Globus pallidus (tissue), 1 donor: ENCODE data around the gene PLAU.
"Not testable (repeated sequence)": the region's sequence is repeated elsewhere in the genome, so short reads cannot be mapped to it uniquely, and the experiment has no call there.

ENCODE experiments used
- DNase-seq: peaks from one replicate; pipeline ENCODE4 v3.0.0-alpha.2; 2015; ENCODE audit warnings: low spot score

Gene PLAU

GRCh38 chr10:73876971-73877370, 34.0 kb upstream of the PLAU start:
- DNase-seq, result no peak

- no peak for DNase-seq
Measured at GRCh38 chr10:73877533-73878160, 33.3 kb upstream of the PLAU start.

- no peak for DNase-seq
Measured at GRCh38 chr10:73878365-73878764, 32.6 kb upstream of the PLAU start.

GRCh38 chr10:73879296-73880173, 31.4 kb upstream of the PLAU start:
- DNase-seq, result peak; percentile 65

- DNase-seq, result no peak
Measured at GRCh38 chr10:73881221-73881919, 29.6 kb upstream of the PLAU start.

- DNase-seq, result no peak
Measured at GRCh38 chr10:73884017-73884416, 26.9 kb upstream of the PLAU start.

- peak; percentile 66 for DNase-seq
Measured at GRCh38 chr10:73886085-73886529, 24.8 kb upstream of the PLAU start.

- DNase-seq, result no peak
Measured at GRCh38 chr10:73886661-73887293, 24.2 kb upstream of the PLAU start.

- DNase-seq, result peak; percentile 57
Measured at GRCh38 chr10:73887294-73888039, 23.5 kb upstream of the PLAU start.

- DNase-seq, result no peak
Measured at GRCh38 chr10:73888514-73888913, 22.4 kb upstream of the PLAU start.

- peak; percentile 47 for DNase-seq
Measured at GRCh38 chr10:73889014-73889413, 21.9 kb upstream of the PLAU start.

GRCh38 chr10:73889416-73889815, 21.5 kb upstream of the PLAU start:
- DNase-seq, result not testable (repeated sequence)

GRCh38 chr10:73890261-73890660, 20.7 kb upstream of the PLAU start:
- DNase-seq, result no peak

- not testable (repeated sequence) for DNase-seq
Measured at GRCh38 chr10:73890830-73891229, 20.1 kb upstream of the PLAU start.

GRCh38 chr10:73891540-73891939, 19.4 kb upstream of the PLAU start:
- DNase-seq, result no peak

- no peak for DNase-seq
Measured at GRCh38 chr10:73892310-73893030, 18.5 kb upstream of the PLAU start.

GRCh38 chr10:73893426-73893825, 17.5 kb upstream of the PLAU start:
- no peak for DNase-seq

- no peak for DNase-seq
Measured at GRCh38 chr10:73894245-73894971, 16.5 kb upstream of the PLAU start.

- not testable (repeated sequence) for DNase-seq
Measured at GRCh38 chr10:73895381-73895780, 15.6 kb upstream of the PLAU start.

- DNase-seq, result no peak
Measured at GRCh38 chr10:73897693-73898092, 13.2 kb upstream of the PLAU start.
